ENCODE measurements around the gene SLC22A17. TPM values are rescaled to one million over a fixed set of nuclear protein-coding genes. Genes with fewer than 3 reads are reported as not detected.
A peak's percentile ranks its signal among the peaks of the same experiment; 100 is the strongest.

SLC22A17 gene
- total and polyA plus RNA-seq, 10 of the 15 experiments (the other 5 are each of a cell fraction or from before 2014, with no cell fraction given), result not detected

GRCh38 chr14:23319746-23320583 is 32.7 kb downstream of the SLC22A17 start:
- H4K20me1 ChIP-seq (ENCODE audit: control insufficient read depth, insufficient read depth), result no peaks in the 10 kb centered on the region; the same call in 1 of the 2 replicates
- in situ Hi-C loops (cut with MboI) (loop anchor here (5.0 to 25.0 kb wide), 2 partner anchors 237 to 792 kb away; partner anchors contain the start of genes DCAF11, NRL and THTPA), intact Hi-C loops (cut with micrococcal nuclease; ENCODE audit: unreplicated experiment) (loop anchor here (5.0 kb wide), 2 partner anchors 147 to 237 kb away; partner anchors contain the start of genes NGDN and THTPA)
- peaks cover 8 to 20% of the 10 kb centered on the region in 2 experiments for H3K36me3 ChIP-seq (ENCODE audit: control insufficient read depth in 2 of 2, insufficient read depth in 2 of 2, low read length in 1 of 2)
- peak overlapping the region; percentile 79 for H3K4me3 ChIP-seq
- peak overlapping the region; percentile 69 for H3K9ac ChIP-seq (ENCODE audit: control insufficient read depth, insufficient read depth, low read length)
- no peaks in the 10 kb centered on the region for H3K27me3 ChIP-seq (replicated peaks in 1 of 2; ENCODE audit: control insufficient read depth in 2 of 2, insufficient read depth in 2 of 2, low read length in 1 of 2)
- H3K4me2 ChIP-seq (ENCODE audit: control insufficient read depth, insufficient read depth), result peak overlapping the region; percentile 99
- ChIA-PET SMC1A (ENCODE audit: uncharacterized antibody, unreplicated experiment) (interaction anchor here (0.9 to 4.5 kb wide), 9 partner anchors 10 to 249 kb away, joined by 4 to 48 read pairs (median 10); partner anchors contain the start of genes BCL2L2 and PPP1R3E), CTCF (interaction anchor here (0.6 to 7.2 kb wide), 14 partner anchors 9 to 390 kb away, joined by 3 to 77 read pairs (median 6); partner anchors contain the start of genes ACIN1, BCL2L2, C14orf119 and HOMEZ), POLR2A (interaction anchor here (0.6 to 6.3 kb wide), 14 partner anchors 10 to 827 kb away, joined by 3 to 98 read pairs (median 4); partner anchors contain the start of genes ACIN1, BCL2L2, C14orf119 and HOMEZ), RAD21 (ENCODE audit: unreplicated experiment) (interaction anchor here (1.7 to 4.1 kb wide), 5 partner anchors 16 to 225 kb away, joined by 5 to 103 read pairs (median 9); partner anchors contain the start of genes ACIN1, BCL2L2, C14orf119 and HOMEZ)
- WGBS (ENCODE audit: insufficient coverage, insufficient replicate concordance, low lambda C conversion rate, missing lambda C conversion rate), result 95% methylated on average over 17 of the region's 17 CpGs
- peak overlapping the region; percentile 82 for H3K27ac ChIP-seq (ENCODE audit: control insufficient read depth, insufficient read depth)
- H2AFZ ChIP-seq (ENCODE audit: control insufficient read depth, low read depth, low read length), result peak overlapping the region; percentile 79
- peaks cover 13% of the 10 kb centered on the region for H3K4me1 ChIP-seq (ENCODE audit: control insufficient read depth, insufficient read depth, low read length)
- no peak for DNase-seq (ENCODE audit: low read depth, low spot score)
- no peaks in the 10 kb centered on the region for H3K9me3 ChIP-seq (replicated peaks; ENCODE audit: control insufficient read depth, insufficient read depth, low read length)
- TSS peak; percentile 97 for BruUV-seq (replicated peaks)
- peaks cover 23% of the 10 kb centered on the region for H3K79me2 ChIP-seq (ENCODE audit: control insufficient read depth, insufficient read depth, low read length)
- FAIRE-seq, result no peak
- no peak for ATAC-seq
- TF ChIP-seq POLR2AphosphoS2 (IDR thresholded peaks at IDR 0.05; ENCODE audit: low read depth, low read length), result no peak
- TF ChIP-seq ZBTB40 (IDR thresholded peaks at IDR 0.05; ENCODE audit: borderline replicate concordance), result peak; percentile 4; the same call in 1 of the 2 replicates
- peak; percentile 99 for TF ChIP-seq MLLT1 (IDR thresholded peaks at IDR 0.05)
- TF ChIP-seq ZBTB33 (IDR thresholded peaks at IDR 0.05), result peak; percentile 93; the same call in 1 of the 2 replicates
- no peak for TF ChIP-seq ZZZ3 (IDR thresholded peaks at IDR 0.05; ENCODE audit: control insufficient read depth, insufficient read length, low read depth)
- TF ChIP-seq PRDM15 (CRISPR knock-in tag; IDR thresholded peaks at IDR 0.05), result no peak
- no peak for TF ChIP-seq FOXM1 (IDR thresholded peaks at IDR 0.05; ENCODE audit: low read depth, low read length)
- no peak for TF ChIP-seq RAD21 (IDR thresholded peaks at IDR 0.05; ENCODE audit: insufficient read depth, low read depth, low read length)
